ENCODE data around the gene USP19. TPM values are rescaled to one million over a fixed set of nuclear protein-coding genes. Genes with fewer than 3 reads are reported as not detected.

USP19 gene
- total and polyA plus RNA-seq, 2 of the 4 experiments (the other 2 are of a cell fraction): 24.7 to 39.7 TPM

DNA sequence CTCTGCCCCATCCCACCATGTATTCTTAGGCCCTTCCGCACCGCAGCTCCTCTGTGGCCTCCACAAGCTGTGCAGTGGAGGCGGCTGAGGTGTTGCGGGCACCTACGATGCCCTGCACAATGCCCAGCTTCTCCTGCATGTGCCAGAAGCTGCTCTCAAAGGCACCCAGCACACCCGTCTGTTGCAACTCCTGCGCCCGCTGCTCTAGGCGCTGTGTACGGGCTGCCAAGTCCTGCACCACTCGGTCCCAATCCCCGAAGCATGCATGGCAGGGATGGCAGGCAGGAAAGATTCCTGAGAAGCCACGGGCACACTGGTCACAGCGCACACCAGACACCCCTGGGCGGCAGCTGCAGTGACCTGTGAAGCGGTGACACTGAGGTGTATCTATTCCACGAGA lies 3.1 kb upstream of the USP19 start:
- no peak for DNase-seq
- in situ Hi-C loops (cut with MboI; ENCODE audit: low sequenced_read_pairs): no loop called here
- CTCF ChIA-PET: no interaction called here

More for the DNA sequence above, 3.1 kb upstream of the USP19 start:
- H3K4me1 ChIP-seq (ENCODE audit: control insufficient read depth, insufficient read depth, low read length): peaks cover 10% of the 10 kb centered on the region
- peaks cover 10% of the 10 kb centered on the region; the same call in 1 of the 2 replicates for H3K9me1 ChIP-seq (ENCODE audit: insufficient read depth, low read length)
- H2BK20ac ChIP-seq (ENCODE audit: low read depth, low read length): no peak overlapping the region
- BruUV-seq (replicated peaks): no TSS peak
- H2AK5ac ChIP-seq (ENCODE audit: low read depth, low read length): no peak overlapping the region
- H3K9ac ChIP-seq (ENCODE audit: low read depth, low read length): no peak overlapping the region
- no peak overlapping the region for H3K4ac ChIP-seq (ENCODE audit: low read depth, low read length)
- H2BK5ac ChIP-seq (ENCODE audit: low read depth, low read length, poor library complexity, severe bottlenecking): no peak overlapping the region
- H3K23ac ChIP-seq (ENCODE audit: low read depth, low read length): no peak overlapping the region
- no peak overlapping the region for H3K18ac ChIP-seq (ENCODE audit: low read depth, low read length)
- H3K79me1 ChIP-seq (ENCODE audit: low read depth in 1 of 2, low read length in 2 of 2): peaks cover 17 to 52% of the 10 kb centered on the region in 2 experiments
- H3K14ac ChIP-seq (replicated peaks; ENCODE audit: low read depth, low read length): no peak overlapping the region
- H3K4me2 ChIP-seq (ENCODE audit: low read depth, low read length): no peak overlapping the region
- no peak overlapping the region for H2AFZ ChIP-seq (replicated peaks; ENCODE audit: low read length, poor library complexity)
- dilution Hi-C loops (cut with HindIII; ENCODE audit: low sequenced_read_pairs, unreplicated experiment): no loop called here
- H2AK9ac ChIP-seq (replicated peaks; ENCODE audit: low read depth, low read length, poor library complexity): no peak overlapping the region
- no peak overlapping the region for H2BK15ac ChIP-seq (ENCODE audit: low read depth, low read length)
- peaks cover 71% of the 10 kb centered on the region for H3K36me3 ChIP-seq (ENCODE audit: control insufficient read depth, insufficient read depth, low read length)
- no peak for ATAC-seq (ENCODE audit: low read depth)
- WGBS, 2 experiments (ENCODE audit: extremely low coverage in 2 of 2, insufficient read length in 1 of 2): 94% methylated on average over 12 of the region's 17 CpGs; no CpG with 5 or more reads in 1 of the 2 experiments
- no peak overlapping the region for H3K27ac ChIP-seq (ENCODE audit: insufficient read depth, low read length)
- POLR2A ChIA-PET (ENCODE audit: unreplicated experiment): no interaction called here
- no peak overlapping the region for H4K8ac ChIP-seq (ENCODE audit: low read depth in 2 of 2, low read length in 2 of 2)
- peaks cover 6% of the 10 kb centered on the region for H4K20me1 ChIP-seq (ENCODE audit: insufficient read depth, low read length)
- H3K27me3 ChIP-seq (ENCODE audit: control insufficient read depth, insufficient read depth, low read length): no peaks in the 10 kb centered on the region
- H3K9me3 ChIP-seq (ENCODE audit: control insufficient read depth, insufficient read depth, low read length): no peaks in the 10 kb centered on the region
- intact Hi-C loops (cut with micrococcal nuclease): no loop called here
- H3K4me3 ChIP-seq (ENCODE audit: insufficient read depth, low read depth, low read length): no peak overlapping the region
- no peak for TF ChIP-seq SMC3 (IDR thresholded peaks at IDR 0.05; ENCODE audit: low read depth, low read length)
- no peak for TF ChIP-seq FOS (IDR thresholded peaks at IDR 0.05; ENCODE audit: low read depth, low read length)
- no peak for TF ChIP-seq POLR2A (IDR thresholded peaks at IDR 0.05; ENCODE audit: low read depth, low read length)
- TF ChIP-seq, protein P1, sequence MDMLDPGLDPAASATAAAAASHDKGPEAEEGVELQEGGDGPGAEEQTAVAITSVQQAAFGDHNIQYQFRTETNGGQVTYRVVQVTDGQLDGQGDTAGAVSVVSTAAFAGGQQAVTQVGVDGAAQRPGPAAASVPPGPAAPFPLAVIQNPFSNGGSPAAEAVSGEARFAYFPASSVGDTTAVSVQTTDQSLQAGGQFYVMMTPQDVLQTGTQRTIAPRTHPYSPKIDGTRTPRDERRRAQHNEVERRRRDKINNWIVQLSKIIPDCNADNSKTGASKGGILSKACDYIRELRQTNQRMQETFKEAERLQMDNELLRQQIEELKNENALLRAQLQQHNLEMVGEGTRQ (IDR thresholded peaks at IDR 0.05; ENCODE audit: low read depth, low read length): no peak
- no peak for TF ChIP-seq RCOR1 (IDR thresholded peaks at IDR 0.05; ENCODE audit: insufficient replicate concordance, low read length)
- TF ChIP-seq CHD1 (IDR thresholded peaks at IDR 0.05; ENCODE audit: low read depth, low read length): no peak
- TF ChIP-seq, protein P2, sequence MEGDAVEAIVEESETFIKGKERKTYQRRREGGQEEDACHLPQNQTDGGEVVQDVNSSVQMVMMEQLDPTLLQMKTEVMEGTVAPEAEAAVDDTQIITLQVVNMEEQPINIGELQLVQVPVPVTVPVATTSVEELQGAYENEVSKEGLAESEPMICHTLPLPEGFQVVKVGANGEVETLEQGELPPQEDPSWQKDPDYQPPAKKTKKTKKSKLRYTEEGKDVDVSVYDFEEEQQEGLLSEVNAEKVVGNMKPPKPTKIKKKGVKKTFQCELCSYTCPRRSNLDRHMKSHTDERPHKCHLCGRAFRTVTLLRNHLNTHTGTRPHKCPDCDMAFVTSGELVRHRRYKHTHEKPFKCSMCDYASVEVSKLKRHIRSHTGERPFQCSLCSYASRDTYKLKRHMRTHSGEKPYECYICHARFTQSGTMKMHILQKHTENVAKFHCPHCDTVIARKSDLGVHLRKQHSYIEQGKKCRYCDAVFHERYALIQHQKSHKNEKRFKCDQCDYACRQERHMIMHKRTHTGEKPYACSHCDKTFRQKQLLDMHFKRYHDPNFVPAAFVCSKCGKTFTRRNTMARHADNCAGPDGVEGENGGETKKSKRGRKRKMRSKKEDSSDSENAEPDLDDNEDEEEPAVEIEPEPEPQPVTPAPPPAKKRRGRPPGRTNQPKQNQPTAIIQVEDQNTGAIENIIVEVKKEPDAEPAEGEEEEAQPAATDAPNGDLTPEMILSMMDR (conservative IDR thresholded peaks at IDR 0.05; ENCODE audit: low read depth, low read length): no peak
- no peak for TF ChIP-seq CEBPB (IDR thresholded peaks at IDR 0.05; ENCODE audit: low read depth, low read length)
- no peak for TF ChIP-seq RAD21 (IDR thresholded peaks at IDR 0.05; ENCODE audit: low read length)
- TF ChIP-seq, protein P3, sequence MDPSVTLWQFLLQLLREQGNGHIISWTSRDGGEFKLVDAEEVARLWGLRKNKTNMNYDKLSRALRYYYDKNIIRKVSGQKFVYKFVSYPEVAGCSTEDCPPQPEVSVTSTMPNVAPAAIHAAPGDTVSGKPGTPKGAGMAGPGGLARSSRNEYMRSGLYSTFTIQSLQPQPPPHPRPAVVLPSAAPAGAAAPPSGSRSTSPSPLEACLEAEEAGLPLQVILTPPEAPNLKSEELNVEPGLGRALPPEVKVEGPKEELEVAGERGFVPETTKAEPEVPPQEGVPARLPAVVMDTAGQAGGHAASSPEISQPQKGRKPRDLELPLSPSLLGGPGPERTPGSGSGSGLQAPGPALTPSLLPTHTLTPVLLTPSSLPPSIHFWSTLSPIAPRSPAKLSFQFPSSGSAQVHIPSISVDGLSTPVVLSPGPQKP (IDR thresholded peaks at IDR 0.05; ENCODE audit: borderline replicate concordance, low read depth, low read length): no peak
- no peak for TF ChIP-seq MAZ (IDR thresholded peaks at IDR 0.05; ENCODE audit: borderline replicate concordance, low read depth, low read length)
- TF ChIP-seq RFX5 (IDR thresholded peaks at IDR 0.05; ENCODE audit: low read depth, low read length): no peak
- TF ChIP-seq NFE2L2 (IDR thresholded peaks at IDR 0.05; ENCODE audit: low read depth, low read length): no peak
- TF ChIP-seq BHLHE40 (IDR thresholded peaks at IDR 0.05; ENCODE audit: low read depth, low read length): no peak
- TF ChIP-seq MAFK (IDR thresholded peaks at IDR 0.05; ENCODE audit: low read depth, low read length): no peak
- no peak for TF ChIP-seq MXI1 (IDR thresholded peaks at IDR 0.05; ENCODE audit: borderline replicate concordance, low read depth, low read length)
- no peak overlapping the region for H2BK120ac ChIP-seq (ENCODE audit: low read depth, low read length)
- H4K91ac ChIP-seq (ENCODE audit: insufficient read depth, low read depth, low read length): no peak overlapping the region
- no peak overlapping the region for H3K56ac ChIP-seq (ENCODE audit: extremely low read depth, insufficient read depth, low read length)
- H4K5ac ChIP-seq (ENCODE audit: low read depth, low read length): no peak overlapping the region

All from IMR-90 (cell line).